Spleen (tissue), 11 donors: ENCODE results near the gene SET. TPM values are rescaled to one million over a fixed set of nuclear protein-coding genes. Genes with fewer than 3 reads are reported as not detected.
A peak's percentile ranks its signal among the peaks of the same experiment; 100 is the strongest.

Experiments used
- DNase-seq: peaks from one replicate; pipeline ENCODE4 v3.0.0-alpha.2; 2020
- H3K27ac ChIP-seq, 8 donors: fragments of 200-600 bp; sonication (generic) in 7 of 8; 1 replicate in 4 of 8; 2 replicates in 4 of 8; pipeline versions ENCODE4 v1.5.0 to v1.8.0; 2016 to 2021; ENCODE audit warnings: inconsistent platforms in 4 of 8, mild to moderate bottlenecking in 4 of 8, moderate library complexity in 1 of 8
- H3K27me3 ChIP-seq, 7 donors: fragments of 200-600 bp; sonication (generic) in 6 of 7; replicated peaks in 1 of 7; 1 replicate in 4 of 7; 2 replicates in 3 of 7; pipeline versions ENCODE4 v1.5.0 to v1.8.0; 2016 to 2021; ENCODE audit warnings: inconsistent platforms in 3 of 7, mild to moderate bottlenecking in 1 of 7
- H3K36me3 ChIP-seq, 6 donors: fragments of 200-600 bp; sonication (generic) in 5 of 6; 1 replicate in 4 of 6; 2 replicates in 2 of 6; pipeline versions ENCODE4 v1.5.0 to v1.8.0; 2016 to 2021; ENCODE audit warnings: inconsistent platforms in 2 of 6
- H3K4me1 ChIP-seq, 6 donors: fragments of 200-600 bp; sonication (generic) in 5 of 6; 1 replicate in 3 of 6; 2 replicates in 3 of 6; pipeline versions ENCODE4 v1.5.0 to v1.8.0; 2016 to 2021; ENCODE audit warnings: inconsistent platforms in 3 of 6
- H3K4me3 ChIP-seq, 8 donors: fragments of 200-600 bp; sonication (generic) in 7 of 8; 1 replicate in 4 of 8; 2 replicates in 4 of 8; pipeline versions ENCODE4 v1.5.0 to v1.8.0; 2016 to 2021; ENCODE audit warnings: inconsistent platforms in 4 of 8, mild to moderate bottlenecking in 4 of 8, moderate library complexity in 2 of 8
- H3K9me3 ChIP-seq, 8 donors: fragments of 200-600 bp; sonication (generic) in 7 of 8; 1 replicate in 4 of 8; 2 replicates in 4 of 8; pipeline versions ENCODE4 v1.5.0 to v1.8.0; 2016 to 2021; ENCODE audit warnings: inconsistent platforms in 4 of 8
- POLR2A ChIP-seq, 3 donors: fragments of 450-650 bp; IDR thresholded peaks; one replicate each; pipeline ENCODE4 v1.5.1; 2017; ENCODE audit warnings: antibody characterized with exemption in 3 of 3, mild to moderate bottlenecking in 1 of 3
- POLR2AphosphoS5 ChIP-seq, 3 donors: sonication (generic); formaldehyde crosslinking; IDR thresholded peaks; one replicate each; pipeline ENCODE4 v1.5.1; 2017; ENCODE audit warnings: antibody characterized with exemption in 3 of 3
- WGBS, 5 donors: extraction: QIAGEN DNeasy Blood & Tissue Kit in 3 of 5; methylation state at CpG; one replicate each; pipeline versions ENCODE4 v1.1.5 to v1.1.7; 2013 to 2018; 5-methylcytosine and 5-hydroxymethylcytosine counted together
- intact Hi-C: fragments of 100-400 bp; cut with DNase I; formaldehyde crosslinking; loops from one replicate; pipeline ENCODE4 v1.15.0; 2023; ENCODE audit warnings: low total_unique reads
- polyA plus RNA-seq, 3 donors: library from polyadenylated mRNA; stranded (reverse); fragments of 200-250 nt; gene quantifications; one replicate each; pipeline ENCODE4 v1.2.1, GENCODE V29; 2013
- total RNA-seq, 7 donors: library from RNA; depleted of rRNA in 3 of 7; stranded (reverse); fragments of >200 nt in 3 of 7; fragmentation: NEBNext Ultra II Directional in 4 of 7; extraction: Animal tissue kit (Norgen Biotek cat#: 25700) in 4 of 7; gene quantifications; one replicate each; pipeline versions ENCODE4 v1.1.0 to v1.2.1, GENCODE V29; 2016 to 2021
- TF ChIP-seq, protein P1 (sequence below), 11 experiments: fragments of 200-600 bp in 7 of 11; fragments of 450-650 bp in 4 of 11; sonication (generic) in 4 of 11; IDR thresholded peaks in 8 of 11; conservative IDR thresholded peaks in 3 of 11; 1 replicate in 7 of 11; 2 replicates in 4 of 11; pipeline versions ENCODE4 v1.4.0 to v1.8.0; 2016 to 2021; ENCODE audit warnings: antibody characterized with exemption in 11 of 11, inconsistent platforms in 4 of 11, mild to moderate bottlenecking in 1 of 11
- donor health status: healthy with polysubstance abuse.
- donor health status: DM: no; HTN: no; CAD: no; lungs with moderate emphysema.
- donor health status: DM: no; HTN: no; CAD: no.
- donor health status: Bipolar disorder and iron deficiency.
- donor health status: healthy.
- donor health status: DM: no; HTN: no; CAD: no.
- donor health status: DM: yes; HTN: yes; CAD: no.

The SET gene
- total and polyA plus RNA-seq, 10 donors = 127 to 251 (median 205) TPM

DNA sequence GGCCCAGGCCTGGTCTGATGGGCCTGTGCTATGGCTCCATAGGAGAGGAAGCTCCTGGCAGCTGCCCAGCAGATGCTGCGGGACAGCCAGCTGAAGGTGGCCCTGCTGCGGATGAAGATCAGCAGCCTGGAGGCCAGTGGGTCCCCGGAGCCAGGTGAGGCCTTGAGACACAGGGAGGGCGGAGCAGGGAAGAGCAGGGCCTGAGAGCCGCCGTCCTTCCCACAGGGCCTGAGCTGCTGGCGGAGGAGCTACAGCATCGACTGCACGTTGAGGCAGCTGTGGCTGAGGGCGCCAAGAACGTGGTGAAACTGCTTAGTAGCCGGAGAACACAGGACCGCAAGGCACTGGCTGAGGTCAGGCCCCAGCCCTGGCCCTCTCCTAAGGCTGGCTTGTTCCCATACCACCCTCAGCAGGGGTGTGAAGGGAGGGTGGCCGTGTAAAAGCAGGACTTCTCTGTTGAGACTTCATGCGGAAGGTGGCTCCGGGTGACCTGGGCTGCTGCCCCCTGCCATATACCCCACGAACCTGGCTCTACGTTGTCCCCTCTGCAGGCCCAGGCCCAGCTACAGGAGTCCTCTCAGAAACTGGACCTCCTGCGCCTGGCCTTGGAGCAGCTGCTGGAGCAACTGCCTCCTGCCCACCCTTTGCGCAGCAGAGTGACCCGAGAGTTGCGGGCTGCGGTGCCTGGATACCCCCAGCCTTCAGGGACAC is 17.8 kb downstream of the SET start:
- Histone ChIP-seq H3K9me3 (no peaks in the 10 kb centered on the region), H3K36me3 (peaks cover 0 to 37% (median 0%) of the 10 kb centered on the region in 6 donors), H3K27me3 (peaks cover 0 to 5% (median 0%) of the 10 kb centered on the region in 7 donors), H3K4me3 (no peak overlapping the region), H3K4me1 (peaks cover 0 to 26% (median 17%) of the 10 kb centered on the region in 6 donors), H3K27ac (no peak overlapping the region)
- intact Hi-C loops = no loop called here
- WGBS, 5 donors = 79 to 91% (median 88%) methylated on average over 18 to 23 of the region's 23 CpGs
- DNase-seq = peak; percentile 66
- TF ChIP-seq POLR2A (IDR thresholded peaks at IDR 0.05) = no peak
- TF ChIP-seq POLR2AphosphoS5 (IDR thresholded peaks at IDR 0.05) = no peak
- TF ChIP-seq, protein P1, sequence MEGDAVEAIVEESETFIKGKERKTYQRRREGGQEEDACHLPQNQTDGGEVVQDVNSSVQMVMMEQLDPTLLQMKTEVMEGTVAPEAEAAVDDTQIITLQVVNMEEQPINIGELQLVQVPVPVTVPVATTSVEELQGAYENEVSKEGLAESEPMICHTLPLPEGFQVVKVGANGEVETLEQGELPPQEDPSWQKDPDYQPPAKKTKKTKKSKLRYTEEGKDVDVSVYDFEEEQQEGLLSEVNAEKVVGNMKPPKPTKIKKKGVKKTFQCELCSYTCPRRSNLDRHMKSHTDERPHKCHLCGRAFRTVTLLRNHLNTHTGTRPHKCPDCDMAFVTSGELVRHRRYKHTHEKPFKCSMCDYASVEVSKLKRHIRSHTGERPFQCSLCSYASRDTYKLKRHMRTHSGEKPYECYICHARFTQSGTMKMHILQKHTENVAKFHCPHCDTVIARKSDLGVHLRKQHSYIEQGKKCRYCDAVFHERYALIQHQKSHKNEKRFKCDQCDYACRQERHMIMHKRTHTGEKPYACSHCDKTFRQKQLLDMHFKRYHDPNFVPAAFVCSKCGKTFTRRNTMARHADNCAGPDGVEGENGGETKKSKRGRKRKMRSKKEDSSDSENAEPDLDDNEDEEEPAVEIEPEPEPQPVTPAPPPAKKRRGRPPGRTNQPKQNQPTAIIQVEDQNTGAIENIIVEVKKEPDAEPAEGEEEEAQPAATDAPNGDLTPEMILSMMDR (IDR thresholded peaks at IDR 0.05 in 8 of 11, conservative IDR thresholded peaks at IDR 0.05 in 3 of 11) = no peak

DNA sequence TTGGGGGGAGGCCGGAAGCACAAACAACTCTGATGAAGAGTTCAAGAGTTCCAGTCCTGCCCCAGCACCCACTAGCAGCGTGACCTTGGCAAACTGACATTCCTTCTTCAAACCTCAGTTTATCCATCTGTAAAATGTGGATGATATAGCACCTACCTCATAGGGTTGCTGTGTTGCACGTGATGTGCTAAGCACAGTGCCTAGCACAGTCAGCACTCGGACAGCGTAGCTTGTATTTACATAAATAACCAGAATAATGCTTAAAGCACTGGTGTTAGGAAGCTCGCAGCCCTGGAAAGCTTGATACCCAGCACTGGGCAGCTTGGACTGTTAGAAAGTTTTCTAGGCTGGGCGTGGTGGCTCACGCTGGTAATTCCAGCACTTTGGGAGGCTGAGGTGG is 18.4 kb downstream of the SET start:
- H3K4me1 ChIP-seq = peaks cover 0 to 19% (median 12%) of the 10 kb centered on the region in 6 donors
- no peaks in the 10 kb centered on the region for H3K9me3 ChIP-seq
- DNase-seq = peak; percentile 34
- no peak overlapping the region for H3K27ac ChIP-seq
- H3K27me3 ChIP-seq = peaks cover 0 to 5% (median 0%) of the 10 kb centered on the region in 7 donors
- WGBS, 5 donors = 94 to 99% (median 97%) methylated on average over 8 of the region's 8 CpGs
- peaks cover 0 to 38% (median 0%) of the 10 kb centered on the region in 6 donors for H3K36me3 ChIP-seq
- no peak overlapping the region for H3K4me3 ChIP-seq
- intact Hi-C loops = no loop called here
- TF ChIP-seq, protein P1 (IDR thresholded peaks at IDR 0.05 in 8 of 11, conservative IDR thresholded peaks at IDR 0.05 in 3 of 11) = no peak
- no peak for TF ChIP-seq POLR2AphosphoS5 (IDR thresholded peaks at IDR 0.05)
- TF ChIP-seq POLR2A (IDR thresholded peaks at IDR 0.05) = no peak

DNA sequence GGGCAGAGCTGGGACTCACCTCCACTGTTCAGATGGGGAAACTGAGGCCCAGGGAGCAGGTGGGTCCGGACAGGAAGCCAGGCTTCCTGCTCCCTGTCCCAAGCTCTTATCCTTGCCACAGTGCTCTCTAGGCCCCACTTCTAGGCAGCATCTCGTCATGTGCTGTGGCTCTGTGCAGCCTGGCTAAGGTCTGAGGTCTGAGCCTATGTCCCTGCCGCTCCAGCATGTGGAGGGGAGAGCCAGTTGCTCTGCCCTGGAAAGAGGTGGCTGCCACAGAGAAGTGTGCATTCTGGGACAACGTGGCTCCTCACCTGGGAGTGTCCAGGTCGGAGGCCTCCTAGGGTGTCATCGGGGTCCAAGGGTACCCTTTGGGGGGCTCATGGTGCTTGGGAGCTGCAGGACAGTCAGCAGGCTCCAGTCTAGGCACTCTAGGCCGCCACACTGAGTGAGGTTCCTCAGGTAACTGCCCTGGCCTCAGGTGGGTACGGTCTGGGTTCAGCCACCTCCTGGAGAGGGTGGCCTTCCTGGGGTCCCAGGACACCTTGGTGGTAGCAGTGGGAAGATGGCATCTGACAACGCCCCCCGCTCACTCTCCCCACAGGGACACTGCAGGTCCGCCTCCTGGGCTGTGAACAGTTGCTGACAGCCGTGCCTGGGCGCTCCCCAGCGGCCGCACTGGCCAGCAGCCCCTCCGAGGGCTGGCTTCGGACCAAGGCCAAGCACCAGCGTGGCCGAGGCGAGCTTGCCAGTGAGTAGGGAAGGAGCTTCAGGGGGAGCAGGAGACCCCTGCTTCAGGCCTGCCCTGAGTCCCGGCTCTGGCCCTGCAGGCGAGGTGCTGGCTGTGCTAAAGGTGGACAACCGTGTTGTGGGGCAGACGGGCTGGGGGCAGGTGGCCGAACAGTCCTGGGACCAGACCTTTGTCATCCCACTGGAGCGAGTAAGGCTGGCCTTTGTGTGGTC is 23.7 kb downstream of the SET start:
- TF ChIP-seq, protein P1 (IDR thresholded peaks at IDR 0.05 in 8 of 11, conservative IDR thresholded peaks at IDR 0.05 in 3 of 11) = no peak
- TF ChIP-seq POLR2A (IDR thresholded peaks at IDR 0.05) (no peak), POLR2AphosphoS5 (IDR thresholded peaks at IDR 0.05) (no peak)
- DNase-seq = peak; percentile 63
- Histone ChIP-seq H3K27me3 (no peaks in the 10 kb centered on the region), H3K4me3 (no peak overlapping the region), H3K9me3 (no peaks in the 10 kb centered on the region), H3K4me1 (no peaks in the 10 kb centered on the region), H3K27ac (no peak overlapping the region), H3K36me3 (peaks cover 0 to 63% (median 0%) of the 10 kb centered on the region in 6 donors)
- intact Hi-C loops = no loop called here
- WGBS, 5 donors = 92 to 96% (median 94%) methylated on average over 16 to 26 of the region's 26 CpGs

DNA sequence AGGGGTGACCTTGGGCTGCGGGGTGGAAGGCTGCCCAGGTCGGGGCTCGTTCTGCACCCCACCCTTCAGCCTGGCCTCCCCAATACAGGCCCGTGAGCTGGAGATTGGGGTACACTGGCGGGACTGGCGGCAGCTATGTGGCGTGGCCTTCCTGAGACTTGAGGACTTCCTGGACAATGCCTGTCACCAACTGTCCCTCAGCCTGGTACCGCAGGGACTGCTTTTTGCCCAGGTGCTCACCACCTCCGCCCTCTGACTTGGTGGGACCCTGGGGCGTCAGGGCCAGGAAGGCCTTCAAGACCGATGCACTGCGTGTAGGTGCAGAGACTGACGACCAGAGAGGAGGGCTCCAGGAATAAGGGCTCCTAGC is 24.4 kb downstream of the SET start:
- Histone ChIP-seq H3K27me3 (no peaks in the 10 kb centered on the region), H3K4me3 (no peak overlapping the region), H3K9me3 (no peaks in the 10 kb centered on the region), H3K27ac (no peak overlapping the region), H3K4me1 (no peaks in the 10 kb centered on the region), H3K36me3 (peaks cover 0 to 60% (median 0%) of the 10 kb centered on the region in 6 donors)
- TF ChIP-seq, protein P1 (IDR thresholded peaks at IDR 0.05 in 8 of 11, conservative IDR thresholded peaks at IDR 0.05 in 3 of 11) = no peak
- TF ChIP-seq POLR2A (IDR thresholded peaks at IDR 0.05) = no peak
- no peak for TF ChIP-seq POLR2AphosphoS5 (IDR thresholded peaks at IDR 0.05)
- intact Hi-C loops = no loop called here
- 89 to 93% (median 90%) methylated on average over 7 to 13 of the region's 13 CpGs for WGBS, 5 donors
- no peak for DNase-seq
